Measurements from ENCODE around the gene LRRC53.

Gene LRRC53

GRCh38 chr1:74471470-74471869 lies 40.9 kb downstream of the LRRC53 start:
- Histone ChIP-seq H3K79me2 (ENCODE audit: low read length) (no peaks in the 10 kb centered on the region), H3K27me3 (replicated peaks; ENCODE audit: insufficient read depth, low read length) (no peaks in the 10 kb centered on the region), H3F3A (ENCODE audit: insufficient read depth, low read length) (no peaks in the 10 kb centered on the region), H4K20me1 (ENCODE audit: insufficient read depth, low read length) (no peaks in the 10 kb centered on the region), H3K9ac (ENCODE audit: low read length) (no peak overlapping the region), H3K9me3 (replicated peaks; ENCODE audit: insufficient read depth, low read length) (no peaks in the 10 kb centered on the region), H3K36me3 (replicated peaks; ENCODE audit: insufficient read depth, low read length) (no peaks in the 10 kb centered on the region), H3K4me1 (ENCODE audit: low read length) (no peaks in the 10 kb centered on the region), H3K27ac (ENCODE audit: low read length) (no peak overlapping the region), H3K4me3 (ENCODE audit: low read length) (no peak overlapping the region), H3K9me2 (replicated peaks; ENCODE audit: insufficient read depth, low read length) (no peaks in the 10 kb centered on the region), H3K4me2 (ENCODE audit: low read depth, low read length) (no peak overlapping the region), H2AFZ (ENCODE audit: low read length) (no peak overlapping the region)
- DNase-seq, result no peak
- TF ChIP-seq EZH2phosphoT487 (IDR thresholded peaks at IDR 0.05; ENCODE audit: low read length), result no peak
- TF ChIP-seq EZH2 (optimal IDR thresholded peaks at IDR 0.05; ENCODE audit: low read depth, low read length), result no peak
- TF ChIP-seq CTCF (IDR thresholded peaks at IDR 0.05; ENCODE audit: low read length), result no peak

DNA sequence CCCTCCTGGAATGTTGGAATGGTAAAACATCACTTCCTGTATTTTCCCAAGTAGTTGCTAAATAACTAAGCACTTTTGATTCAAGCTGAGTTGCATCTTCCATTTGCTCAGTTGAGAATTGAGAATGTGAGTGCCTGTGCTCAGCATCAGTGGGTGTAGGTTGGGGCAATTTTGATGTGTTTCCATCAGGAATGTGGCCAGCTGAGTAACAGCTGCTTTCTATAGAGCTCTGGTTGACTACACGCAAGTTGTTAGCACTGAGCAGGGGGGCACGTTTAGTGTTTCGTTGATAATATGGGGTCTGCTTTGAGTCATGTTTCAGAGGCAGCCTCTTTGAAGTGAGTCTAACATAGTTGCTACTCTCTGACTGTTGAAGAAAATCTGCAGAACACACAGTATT lies 41.5 kb downstream of the LRRC53 start:
- Histone ChIP-seq H3K4me3 (ENCODE audit: low read length) (no peak overlapping the region), H4K20me1 (ENCODE audit: insufficient read depth, low read length) (no peaks in the 10 kb centered on the region), H2AFZ (ENCODE audit: low read length) (no peak overlapping the region), H3K9me2 (replicated peaks; ENCODE audit: insufficient read depth, low read length) (no peaks in the 10 kb centered on the region), H3F3A (ENCODE audit: insufficient read depth, low read length) (no peaks in the 10 kb centered on the region), H3K36me3 (replicated peaks; ENCODE audit: insufficient read depth, low read length) (no peaks in the 10 kb centered on the region), H3K27ac (ENCODE audit: low read length) (no peak overlapping the region), H3K9ac (ENCODE audit: low read length) (no peak overlapping the region), H3K4me2 (ENCODE audit: low read depth, low read length) (no peak overlapping the region), H3K79me2 (ENCODE audit: low read length) (no peaks in the 10 kb centered on the region), H3K27me3 (replicated peaks; ENCODE audit: insufficient read depth, low read length) (no peaks in the 10 kb centered on the region), H3K4me1 (ENCODE audit: low read length) (no peaks in the 10 kb centered on the region), H3K9me3 (replicated peaks; ENCODE audit: insufficient read depth, low read length) (no peaks in the 10 kb centered on the region)
- DNase-seq, result no peak
- no peak for TF ChIP-seq CTCF (IDR thresholded peaks at IDR 0.05; ENCODE audit: low read length)
- TF ChIP-seq EZH2phosphoT487 (IDR thresholded peaks at IDR 0.05; ENCODE audit: low read length), result no peak
- TF ChIP-seq EZH2 (optimal IDR thresholded peaks at IDR 0.05; ENCODE audit: low read depth, low read length), result no peak

GRCh38 chr1:74470251-74470650 lies 42.2 kb downstream of the LRRC53 start:
- Histone ChIP-seq H3K4me2 (ENCODE audit: low read depth, low read length) (no peak overlapping the region), H3K4me1 (ENCODE audit: low read length) (no peaks in the 10 kb centered on the region), H3K79me2 (ENCODE audit: low read length) (no peaks in the 10 kb centered on the region), H4K20me1 (ENCODE audit: insufficient read depth, low read length) (no peaks in the 10 kb centered on the region), H3K27ac (ENCODE audit: low read length) (no peak overlapping the region), H3K9ac (ENCODE audit: low read length) (no peak overlapping the region), H3F3A (ENCODE audit: insufficient read depth, low read length) (no peaks in the 10 kb centered on the region), H2AFZ (ENCODE audit: low read length) (no peak overlapping the region), H3K36me3 (replicated peaks; ENCODE audit: insufficient read depth, low read length) (no peaks in the 10 kb centered on the region), H3K9me3 (replicated peaks; ENCODE audit: insufficient read depth, low read length) (no peaks in the 10 kb centered on the region), H3K27me3 (replicated peaks; ENCODE audit: insufficient read depth, low read length) (no peaks in the 10 kb centered on the region), H3K9me2 (replicated peaks; ENCODE audit: insufficient read depth, low read length) (no peaks in the 10 kb centered on the region), H3K4me3 (ENCODE audit: low read length) (no peak overlapping the region)
- no peak for TF ChIP-seq CTCF (IDR thresholded peaks at IDR 0.05; ENCODE audit: low read length)
- TF ChIP-seq EZH2phosphoT487 (IDR thresholded peaks at IDR 0.05; ENCODE audit: low read length), result no peak
- TF ChIP-seq EZH2 (optimal IDR thresholded peaks at IDR 0.05; ENCODE audit: low read depth, low read length), result no peak
- no peak for DNase-seq

Data from MM.1S (cell line).